Stomach (tissue), 9 donors: Measurements from ENCODE around the gene NUBPL. TPM values are rescaled to one million over a fixed set of nuclear protein-coding genes. Genes with fewer than 3 reads are reported as not detected.

Experiments used
- DNase-seq, 2 donors: peaks; one replicate each; pipeline versions ENCODE4 v3.0.0 to v3.0.0-alpha.2; 2013 to 2019
- H3K27ac ChIP-seq, 5 donors: fragments of 200-600 bp in 4 of 5; sonication (generic) in 4 of 5; one replicate each; pipeline ENCODE4 v1.5.1; 2013 to 2019; ENCODE audit warnings: mild to moderate bottlenecking in 1 of 5, moderate library complexity in 1 of 5
- H3K27me3 ChIP-seq, 3 donors: fragments of 200-600 bp; sonication (generic); one replicate each; pipeline ENCODE4 v1.5.1; 2017 to 2019; ENCODE audit warnings: mixed run types in 1 of 3
- H3K36me3 ChIP-seq, 4 donors: fragments of 200-600 bp; sonication (generic); 1 replicate in 3 of 4; 2 replicates in 1 of 4; pipeline ENCODE4 v1.5.1; 2016 to 2019
- H3K4me1 ChIP-seq, 4 donors: fragments of 200-600 bp; sonication (generic); one replicate each; pipeline ENCODE4 v1.5.1; 2016 to 2019
- H3K4me3 ChIP-seq, 4 donors: fragments of 200-600 bp; sonication (generic) in 3 of 4; one replicate each; pipeline ENCODE4 v1.5.1; 2016 to 2019; ENCODE audit warnings: mild to moderate bottlenecking in 1 of 4
- H3K9me3 ChIP-seq, 4 donors: fragments of 200-600 bp; sonication (generic); one replicate each; pipeline ENCODE4 v1.5.1; 2016 to 2019
- EP300 ChIP-seq: sonication (generic); formaldehyde crosslinking; IDR thresholded peaks from one replicate; pipeline ENCODE4 v1.6.1; 2017; ENCODE audit warnings: antibody characterized with exemption
- POLR2A ChIP-seq, 4 donors: fragments of 450-650 bp; IDR thresholded peaks; one replicate each; pipeline ENCODE4 v1.6.1; 2016; ENCODE audit warnings: antibody characterized with exemption in 4 of 4, control low read depth in 2 of 4, mild to moderate bottlenecking in 1 of 4, moderate library complexity in 1 of 4
- POLR2AphosphoS5 ChIP-seq, 3 donors: sonication (generic); formaldehyde crosslinking; IDR thresholded peaks; one replicate each; pipeline ENCODE4 v1.6.1; 2016; ENCODE audit warnings: antibody characterized with exemption in 3 of 3
- WGBS, 5 donors: extraction: QIAGEN DNeasy Blood & Tissue Kit in 3 of 5; methylation state at CpG; one replicate each; pipeline versions ENCODE4 v1.1.5 to v1.1.7; 2013 to 2018; 5-methylcytosine and 5-hydroxymethylcytosine counted together
- intact Hi-C: fragments of 100-400 bp; cut with DNase I; formaldehyde crosslinking; loops from one replicate; pipeline ENCODE4 v1.15.1; 2023; ENCODE audit warnings: low total_unique reads
- polyA plus RNA-seq, 3 donors: library from polyadenylated mRNA; stranded (reverse); fragments of 200-250 nt; gene quantifications; one replicate each; pipeline ENCODE4 v1.2.3, GENCODE V29; 2013
- total RNA-seq, 5 donors: library from RNA; depleted of rRNA; stranded (reverse); fragments of >200 nt; gene quantifications; one replicate each; pipeline versions ENCODE4 v1.1.0 to v1.2.3, GENCODE V29; 2014 to 2016
- TF ChIP-seq, protein P1 (sequence below), 7 experiments: fragments of 450-650 bp in 4 of 7; fragments of 200-600 bp in 3 of 7; sonication (generic) in 3 of 7; IDR thresholded peaks; one replicate each; pipeline ENCODE4 v1.5.1; 2016 to 2019; ENCODE audit warnings: antibody characterized with exemption in 7 of 7, control low read depth in 2 of 7, mild to moderate bottlenecking in 1 of 7
- donor health status: healthy with polysubstance abuse.
- donor health status: Bipolar disorder and iron deficiency.
- donor health status: healthy.

NUBPL gene
- total and polyA plus RNA-seq, 8 donors = 0.58 to 25.7 (median 5.0) TPM

- no peaks in the 10 kb centered on the region for H3K27me3 ChIP-seq
- H3K4me3 ChIP-seq = no peak overlapping the region
- intact Hi-C loops = no loop called here
- H3K27ac ChIP-seq = no peak overlapping the region
- TF ChIP-seq, protein P1, sequence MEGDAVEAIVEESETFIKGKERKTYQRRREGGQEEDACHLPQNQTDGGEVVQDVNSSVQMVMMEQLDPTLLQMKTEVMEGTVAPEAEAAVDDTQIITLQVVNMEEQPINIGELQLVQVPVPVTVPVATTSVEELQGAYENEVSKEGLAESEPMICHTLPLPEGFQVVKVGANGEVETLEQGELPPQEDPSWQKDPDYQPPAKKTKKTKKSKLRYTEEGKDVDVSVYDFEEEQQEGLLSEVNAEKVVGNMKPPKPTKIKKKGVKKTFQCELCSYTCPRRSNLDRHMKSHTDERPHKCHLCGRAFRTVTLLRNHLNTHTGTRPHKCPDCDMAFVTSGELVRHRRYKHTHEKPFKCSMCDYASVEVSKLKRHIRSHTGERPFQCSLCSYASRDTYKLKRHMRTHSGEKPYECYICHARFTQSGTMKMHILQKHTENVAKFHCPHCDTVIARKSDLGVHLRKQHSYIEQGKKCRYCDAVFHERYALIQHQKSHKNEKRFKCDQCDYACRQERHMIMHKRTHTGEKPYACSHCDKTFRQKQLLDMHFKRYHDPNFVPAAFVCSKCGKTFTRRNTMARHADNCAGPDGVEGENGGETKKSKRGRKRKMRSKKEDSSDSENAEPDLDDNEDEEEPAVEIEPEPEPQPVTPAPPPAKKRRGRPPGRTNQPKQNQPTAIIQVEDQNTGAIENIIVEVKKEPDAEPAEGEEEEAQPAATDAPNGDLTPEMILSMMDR (IDR thresholded peaks at IDR 0.05) = no peak
- TF ChIP-seq POLR2A (IDR thresholded peaks at IDR 0.05) (no peak), POLR2AphosphoS5 (IDR thresholded peaks at IDR 0.05) (no peak), EP300 (no peak)
- peaks cover 0 to 12% (median 5%) of the 10 kb centered on the region in 4 donors for H3K4me1 ChIP-seq
- H3K36me3 ChIP-seq = no peaks in the 10 kb centered on the region
- WGBS, 5 donors = 28 to 46% (median 34%) methylated on average over 2 to 5 of the region's 5 CpGs
- DNase-seq = peak in 1 of 2 donors; percentile 44
- H3K9me3 ChIP-seq = no peaks in the 10 kb centered on the region
Observed at GRCh38 chr14:31893221-31893757, 332.1 kb downstream of the NUBPL start.

GRCh38 chr14:31894351-31894750 is 333.1 kb downstream of the NUBPL start:
- Histone ChIP-seq H3K27me3 (no peaks in the 10 kb centered on the region), H3K9me3 (no peaks in the 10 kb centered on the region), H3K4me3 (no peak overlapping the region), H3K36me3 (no peaks in the 10 kb centered on the region), H3K27ac (no peak overlapping the region), H3K4me1 (peaks cover 0 to 12% (median 5%) of the 10 kb centered on the region in 4 donors)
- intact Hi-C loops = no loop called here
- TF ChIP-seq POLR2A (IDR thresholded peaks at IDR 0.05) = no peak
- no peak for TF ChIP-seq EP300
- TF ChIP-seq, protein P1 (IDR thresholded peaks at IDR 0.05) = no peak
- TF ChIP-seq POLR2AphosphoS5 (IDR thresholded peaks at IDR 0.05) = no peak
- DNase-seq = no peak
- WGBS, 5 donors = 45 to 82% (median 77%) methylated on average over 3 of the region's 3 CpGs

DNA sequence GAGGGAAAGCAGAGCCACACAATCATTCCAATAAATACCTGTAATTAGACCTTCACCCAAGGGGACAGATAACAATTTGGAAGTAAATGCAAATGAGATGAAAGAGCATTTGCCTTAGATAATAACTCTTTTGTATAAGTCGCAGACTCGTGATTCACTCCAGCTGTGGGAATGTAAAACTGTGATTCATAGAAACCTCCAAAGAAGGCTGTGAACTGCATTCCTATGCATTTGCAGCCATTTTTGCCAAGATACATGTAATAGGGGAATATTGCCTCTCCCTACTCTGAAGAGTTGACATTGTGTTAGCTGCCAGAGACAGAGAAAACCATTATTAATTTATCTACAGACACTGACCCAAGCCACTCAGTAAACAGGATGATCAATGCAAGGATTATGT is 334.0 kb downstream of the NUBPL start:
- DNase-seq = peak in 1 of 2 donors; percentile 47
- peaks cover 0 to 12% (median 5%) of the 10 kb centered on the region in 4 donors for H3K4me1 ChIP-seq
- no peak for TF ChIP-seq POLR2A (IDR thresholded peaks at IDR 0.05)
- 61 to 79% (median 68%) methylated on average over 2 of the region's 2 CpGs for WGBS, 5 donors
- H3K9me3 ChIP-seq = no peaks in the 10 kb centered on the region
- H3K4me3 ChIP-seq = no peak overlapping the region
- H3K36me3 ChIP-seq = no peaks in the 10 kb centered on the region
- H3K27me3 ChIP-seq = no peaks in the 10 kb centered on the region
- no peak overlapping the region for H3K27ac ChIP-seq
- intact Hi-C loops = no loop called here

DNA sequence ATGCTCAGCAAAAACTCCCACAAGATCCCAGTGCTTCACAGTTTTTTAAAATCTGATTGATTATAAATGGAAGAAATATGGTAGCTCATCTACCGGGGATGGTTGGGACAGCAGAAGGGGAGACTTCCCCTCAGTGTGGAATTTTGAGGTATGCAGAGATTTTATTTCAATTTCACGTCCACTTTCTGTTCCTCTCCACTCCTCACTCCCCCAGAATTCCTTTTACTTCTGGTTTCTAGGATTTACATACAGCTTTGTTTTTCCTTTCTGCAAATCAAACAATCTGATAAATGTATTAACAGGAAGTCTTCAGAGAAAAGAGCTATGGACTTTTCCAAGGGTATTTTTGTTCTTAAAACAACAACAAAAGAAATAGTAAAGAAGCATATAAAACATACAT is 334.4 kb downstream of the NUBPL start:
- TF ChIP-seq, protein P1 (IDR thresholded peaks at IDR 0.05) = no peak
- TF ChIP-seq POLR2AphosphoS5 (IDR thresholded peaks at IDR 0.05) (no peak), POLR2A (IDR thresholded peaks at IDR 0.05) (no peak), EP300 (no peak)
- no peaks in the 10 kb centered on the region for H3K27me3 ChIP-seq
- H3K36me3 ChIP-seq = no peaks in the 10 kb centered on the region
- H3K27ac ChIP-seq = no peak overlapping the region
- H3K4me3 ChIP-seq = no peak overlapping the region
- peaks cover 0 to 12% (median 5%) of the 10 kb centered on the region in 4 donors for H3K4me1 ChIP-seq
- DNase-seq = no peak
- 53 to 73% (median 64%) methylated on average over 2 of the region's 2 CpGs for WGBS, 5 donors
- H3K9me3 ChIP-seq = no peaks in the 10 kb centered on the region
- intact Hi-C loops = no loop called here

DNA sequence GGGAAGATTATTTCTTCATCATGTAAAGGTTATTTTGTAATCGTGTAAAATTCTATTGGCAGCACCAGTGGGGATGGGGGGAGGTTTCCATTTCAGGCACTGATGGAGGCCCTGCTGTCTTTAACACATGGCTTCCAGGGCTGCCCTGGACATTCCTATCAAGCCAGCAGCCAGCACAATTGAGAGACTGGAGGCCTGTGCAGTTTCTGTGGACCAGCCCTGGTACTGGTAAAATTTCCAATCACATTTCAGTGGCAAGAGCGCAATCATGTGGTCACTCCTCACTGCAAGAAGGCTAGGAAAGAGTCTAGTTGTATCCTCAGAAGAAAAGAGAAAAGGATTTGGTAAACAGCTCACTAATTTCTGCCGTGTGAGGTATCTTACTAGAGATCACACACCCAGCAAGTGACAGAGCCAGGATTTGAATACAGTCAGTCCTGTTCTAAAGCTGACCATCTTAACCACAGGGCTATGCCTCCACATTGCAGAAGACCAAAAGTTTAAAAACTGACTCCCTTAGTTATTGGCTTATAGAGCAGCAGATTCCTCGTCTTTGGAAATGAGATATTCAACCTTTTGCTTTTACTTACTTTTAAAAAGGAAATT is 336.5 kb downstream of the NUBPL start:
- WGBS, 5 donors = 68 to 74% (median 72%) methylated on average over 4 of the region's 4 CpGs
- no peak for TF ChIP-seq EP300
- TF ChIP-seq POLR2AphosphoS5 (IDR thresholded peaks at IDR 0.05) = no peak
- H3K4me3 ChIP-seq = no peak overlapping the region
- no peaks in the 10 kb centered on the region for H3K36me3 ChIP-seq
- DNase-seq = no peak
- H3K4me1 ChIP-seq = peaks cover 0 to 14% (median 5%) of the 10 kb centered on the region in 4 donors
- H3K27me3 ChIP-seq = no peaks in the 10 kb centered on the region
- intact Hi-C loops = no loop called here
- no peaks in the 10 kb centered on the region for H3K9me3 ChIP-seq
- H3K27ac ChIP-seq = no peak overlapping the region
